HEK293 (cell line): ENCODE results near the gene AHRR.

Experiments used
- CTCF ChIA-PET: fragments of 350-600 bp; formaldehyde crosslinking; extraction: SDS; loops from one replicate; lab custom pipeline; 2021; ENCODE audit warnings: antibody characterized with exemption; lab: Yijun Ruan, JAX
- POLR2A ChIA-PET: fragments of 300-600 bp; formaldehyde crosslinking; extraction: SDS; loops from one replicate; lab custom pipeline; 2020; ENCODE audit warnings: antibody characterized with exemption, inconsistent platforms; lab: Yijun Ruan, JAX
- H3K27ac ChIP-seq: fragments of 200-500 bp; sonication (Bioruptor generic); 2 replicates; pipeline ENCODE4 v1.5.1; 2014; ENCODE audit warnings: low read depth, low read length, control low read depth, inconsistent platforms; ENCODE audit errors: extremely low read depth
- H3K36me3 ChIP-seq, 2 experiments: fragments of 200-500 bp in 1 of 2; sonication (Bioruptor generic) in 1 of 2; 1 replicate in 1 of 2; 2 replicates in 1 of 2; pipeline ENCODE4 v1.5.1; 2014 to 2017; ENCODE audit warnings: inconsistent platforms in 2 of 2, low read length in 2 of 2; ENCODE audit not compliant: control insufficient read depth in 2 of 2, insufficient read depth in 1 of 2
- H3K4me1 ChIP-seq: fragments of 200-500 bp; sonication (Bioruptor generic); 2 replicates; pipeline ENCODE4 v1.5.1; 2014; ENCODE audit warnings: mild to moderate bottlenecking, low read length, inconsistent platforms; ENCODE audit not compliant: control insufficient read depth, insufficient read depth
- H3K4me3 ChIP-seq: 2 replicates; pipeline ENCODE4 v1.5.1; 2011; ENCODE audit warnings: low read depth, mild to moderate bottlenecking, control low read depth, low read length, moderate library complexity
- H3K9me3 ChIP-seq: fragments of 200-500 bp; sonication (Bioruptor generic); 2 replicates; pipeline ENCODE4 v1.5.1; 2014; ENCODE audit warnings: low read depth, low read length, inconsistent platforms; ENCODE audit not compliant: control insufficient read depth, insufficient read depth
- HOXC10 ChIP-seq: sonication (generic); formaldehyde crosslinking; IDR thresholded peaks from 2 replicates; pipeline ENCODE4 v1.8.1; 2023; ENCODE audit warnings: mild to moderate bottlenecking, missing genetic modification reagents
- HOXD13 ChIP-seq: sonication (generic); formaldehyde crosslinking; IDR thresholded peaks from 2 replicates; pipeline ENCODE4 v1.8.0; 2022; ENCODE audit warnings: missing genetic modification reagents, borderline replicate concordance
- WT1 ChIP-seq: fragments of 450-650 bp; formaldehyde crosslinking; IDR thresholded peaks from 2 replicates; pipeline ENCODE4 v1.5.1; 2016; ENCODE audit warnings: missing biosample characterization, missing genetic modification characterization
- YY1 ChIP-seq: fragments of 450-650 bp; formaldehyde crosslinking; IDR thresholded peaks from 2 replicates; pipeline ENCODE4 v1.5.1; 2018; ENCODE audit warnings: missing biosample characterization, missing genetic modification characterization
- ZEB2 ChIP-seq: fragments of 450-650 bp; formaldehyde crosslinking; IDR thresholded peaks from 2 replicates; pipeline ENCODE4 v1.5.1; 2016; ENCODE audit warnings: missing biosample characterization, missing genetic modification characterization
- ZIC2 ChIP-seq: fragments of 450-650 bp; formaldehyde crosslinking; IDR thresholded peaks from 2 replicates; pipeline ENCODE4 v1.5.1; 2016; ENCODE audit warnings: missing biosample characterization, missing genetic modification characterization
- ZNF112 ChIP-seq: fragments of 450-650 bp; formaldehyde crosslinking; IDR thresholded peaks from 2 replicates; pipeline ENCODE4 v1.5.0; 2017; ENCODE audit warnings: missing biosample characterization, missing genetic modification characterization
- ZNF324 ChIP-seq: fragments of 450-650 bp; formaldehyde crosslinking; IDR thresholded peaks from 2 replicates; pipeline ENCODE4 v1.5.1; 2016; ENCODE audit warnings: missing biosample characterization, missing genetic modification characterization
- ZNF341 ChIP-seq: fragments of 450-650 bp; formaldehyde crosslinking; IDR thresholded peaks from 2 replicates; pipeline ENCODE4; 2016; ENCODE audit warnings: low read depth, missing biosample characterization, missing genetic modification characterization
- ZNF350 ChIP-seq: fragments of 450-650 bp; formaldehyde crosslinking; IDR thresholded peaks from 2 replicates; pipeline ENCODE4 v1.5.0; 2017; ENCODE audit warnings: missing biosample characterization, mild to moderate bottlenecking, missing genetic modification characterization
- ZNF394 ChIP-seq: fragments of 450-650 bp; formaldehyde crosslinking; IDR thresholded peaks from 2 replicates; pipeline ENCODE4 v1.5.1; 2016; ENCODE audit warnings: missing biosample characterization, missing genetic modification characterization, mild to moderate bottlenecking, moderate library complexity, borderline replicate concordance
- ZNF423 ChIP-seq: fragments of 450-650 bp; formaldehyde crosslinking; IDR thresholded peaks from 2 replicates; pipeline ENCODE4 v1.5.1; 2016; ENCODE audit warnings: missing biosample characterization, missing genetic modification characterization
- ZNF433 ChIP-seq: fragments of 450-650 bp; formaldehyde crosslinking; IDR thresholded peaks from 2 replicates; pipeline ENCODE4 v1.5.1; 2016; ENCODE audit warnings: missing biosample characterization, missing genetic modification characterization, low read depth
- ZNF548 ChIP-seq: fragments of 450-650 bp; formaldehyde crosslinking; IDR thresholded peaks from 2 replicates; pipeline ENCODE4 v1.5.1; 2016; ENCODE audit warnings: missing biosample characterization, missing genetic modification characterization
- ZNF561 ChIP-seq: fragments of 450-650 bp; IDR thresholded peaks from 2 replicates; pipeline ENCODE4 v1.5.1; 2018; ENCODE audit warnings: missing biosample characterization, missing genetic modification characterization, borderline replicate concordance
- ZNF777 ChIP-seq: fragments of 450-650 bp; formaldehyde crosslinking; IDR thresholded peaks from 2 replicates; pipeline ENCODE4 v1.5.1; 2017; ENCODE audit warnings: missing biosample characterization, missing genetic modification characterization, borderline replicate concordance
- ZSCAN4 ChIP-seq: fragments of 450-650 bp; formaldehyde crosslinking; IDR thresholded peaks from 2 replicates; pipeline ENCODE4 v1.5.1; 2017; ENCODE audit warnings: missing biosample characterization, missing genetic modification characterization
- TF ChIP-seq, protein P1 (sequence below): fragments of 450-650 bp; formaldehyde crosslinking; IDR thresholded peaks from 2 replicates; pipeline ENCODE4 v1.5.1; 2016; ENCODE audit warnings: missing biosample characterization, missing genetic modification characterization
- TF ChIP-seq, protein P2 (sequence below): fragments of 450-650 bp; IDR thresholded peaks from 2 replicates; pipeline ENCODE4 v1.5.1; 2018; ENCODE audit warnings: missing biosample characterization, mild to moderate bottlenecking, missing genetic modification characterization

AHRR gene

GRCh38 chr5:376799-377325 lies 55.3 kb downstream of the AHRR start:
- H3K9me3 ChIP-seq, result no peaks in the 10 kb centered on the region
- ChIA-PET CTCF (interaction anchor here (1.1 kb wide), 1 partner anchor 70 kb away, joined by 4 read pairs; no protein-coding TSS in a partner anchor), POLR2A (no interaction called here)
- H3K4me3 ChIP-seq, result no peak overlapping the region
- TF ChIP-seq YY1 (no peak), HOXD13 (CRISPR knock-in tag) (no peak), HOXC10 (CRISPR knock-in tag) (no peak), ZNF777 (tag by site-specific recombination) (no peak), ZNF341 (tag by site-specific recombination) (no peak), ZNF433 (tag by site-specific recombination) (no peak), ZSCAN4 (tag by site-specific recombination) (no peak), ZNF112 (tag by site-specific recombination) (no peak), ZNF548 (no peak), ZNF350 (tag by site-specific recombination) (no peak), ZNF423 (tag by site-specific recombination) (no peak), ZNF324 (tag by site-specific recombination) (no peak), ZEB2 (tag by site-specific recombination) (no peak), ZNF394 (tag by site-specific recombination) (no peak), ZNF561 (tag by site-specific recombination) (no peak)
- TF ChIP-seq, protein P1, sequence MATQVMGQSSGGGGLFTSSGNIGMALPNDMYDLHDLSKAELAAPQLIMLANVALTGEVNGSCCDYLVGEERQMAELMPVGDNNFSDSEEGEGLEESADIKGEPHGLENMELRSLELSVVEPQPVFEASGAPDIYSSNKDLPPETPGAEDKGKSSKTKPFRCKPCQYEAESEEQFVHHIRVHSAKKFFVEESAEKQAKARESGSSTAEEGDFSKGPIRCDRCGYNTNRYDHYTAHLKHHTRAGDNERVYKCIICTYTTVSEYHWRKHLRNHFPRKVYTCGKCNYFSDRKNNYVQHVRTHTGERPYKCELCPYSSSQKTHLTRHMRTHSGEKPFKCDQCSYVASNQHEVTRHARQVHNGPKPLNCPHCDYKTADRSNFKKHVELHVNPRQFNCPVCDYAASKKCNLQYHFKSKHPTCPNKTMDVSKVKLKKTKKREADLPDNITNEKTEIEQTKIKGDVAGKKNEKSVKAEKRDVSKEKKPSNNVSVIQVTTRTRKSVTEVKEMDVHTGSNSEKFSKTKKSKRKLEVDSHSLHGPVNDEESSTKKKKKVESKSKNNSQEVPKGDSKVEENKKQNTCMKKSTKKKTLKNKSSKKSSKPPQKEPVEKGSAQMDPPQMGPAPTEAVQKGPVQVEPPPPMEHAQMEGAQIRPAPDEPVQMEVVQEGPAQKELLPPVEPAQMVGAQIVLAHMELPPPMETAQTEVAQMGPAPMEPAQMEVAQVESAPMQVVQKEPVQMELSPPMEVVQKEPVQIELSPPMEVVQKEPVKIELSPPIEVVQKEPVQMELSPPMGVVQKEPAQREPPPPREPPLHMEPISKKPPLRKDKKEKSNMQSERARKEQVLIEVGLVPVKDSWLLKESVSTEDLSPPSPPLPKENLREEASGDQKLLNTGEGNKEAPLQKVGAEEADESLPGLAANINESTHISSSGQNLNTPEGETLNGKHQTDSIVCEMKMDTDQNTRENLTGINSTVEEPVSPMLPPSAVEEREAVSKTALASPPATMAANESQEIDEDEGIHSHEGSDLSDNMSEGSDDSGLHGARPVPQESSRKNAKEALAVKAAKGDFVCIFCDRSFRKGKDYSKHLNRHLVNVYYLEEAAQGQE, result no peak
- TF ChIP-seq, protein P2, sequence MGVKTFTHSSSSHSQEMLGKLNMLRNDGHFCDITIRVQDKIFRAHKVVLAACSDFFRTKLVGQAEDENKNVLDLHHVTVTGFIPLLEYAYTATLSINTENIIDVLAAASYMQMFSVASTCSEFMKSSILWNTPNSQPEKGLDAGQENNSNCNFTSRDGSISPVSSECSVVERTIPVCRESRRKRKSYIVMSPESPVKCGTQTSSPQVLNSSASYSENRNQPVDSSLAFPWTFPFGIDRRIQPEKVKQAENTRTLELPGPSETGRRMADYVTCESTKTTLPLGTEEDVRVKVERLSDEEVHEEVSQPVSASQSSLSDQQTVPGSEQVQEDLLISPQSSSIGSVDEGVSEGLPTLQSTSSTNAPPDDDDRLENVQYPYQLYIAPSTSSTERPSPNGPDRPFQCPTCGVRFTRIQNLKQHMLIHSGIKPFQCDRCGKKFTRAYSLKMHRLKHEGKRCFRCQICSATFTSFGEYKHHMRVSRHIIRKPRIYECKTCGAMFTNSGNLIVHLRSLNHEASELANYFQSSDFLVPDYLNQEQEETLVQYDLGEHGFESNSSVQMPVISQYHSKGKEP (tag by site-specific recombination), result no peak
- H3K36me3 ChIP-seq, result no peaks in the 10 kb centered on the region
- H3K4me1 ChIP-seq, result peaks cover 18% of the 10 kb centered on the region
- H3K27ac ChIP-seq, result no peak overlapping the region

DNA sequence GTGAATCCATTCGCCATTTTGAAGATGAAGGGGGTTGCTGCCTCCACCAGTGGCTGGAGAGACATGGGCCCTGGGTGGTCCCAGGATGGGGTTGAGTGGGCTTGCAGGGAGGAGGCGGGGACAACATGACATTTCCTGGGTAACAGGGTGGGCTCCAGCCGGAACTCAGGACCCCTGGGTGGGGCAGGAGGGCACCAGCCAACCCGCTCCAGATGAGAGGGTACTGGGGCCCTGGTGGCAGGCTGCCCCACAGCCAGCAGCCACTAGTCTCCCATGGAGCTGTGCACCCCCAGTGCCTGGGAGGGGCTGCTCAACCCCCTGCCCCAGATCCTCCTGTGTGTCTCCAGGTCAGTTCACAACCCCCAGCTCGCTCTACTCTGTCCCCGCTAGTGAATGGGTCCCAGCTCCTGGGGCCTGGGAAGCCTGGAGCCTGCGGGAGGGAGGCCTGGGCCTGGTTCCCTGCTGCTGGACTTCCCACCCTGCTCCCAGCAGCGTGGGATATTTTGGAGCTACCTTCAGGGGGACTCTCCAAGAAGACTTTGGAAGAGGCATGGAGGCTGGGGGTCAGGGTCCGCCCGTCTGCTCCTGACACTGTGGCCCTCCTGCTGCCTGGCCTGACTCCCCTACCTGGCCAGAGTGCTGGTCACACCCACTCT lies 55.9 kb downstream of the AHRR start:
- TF ChIP-seq ZIC2 (peak; percentile 40; the same call in 1 of the 2 replicates), WT1 (no peak), ZNF561 (tag by site-specific recombination) (no peak)
- TF ChIP-seq, all 188 proteins: peak for 1
- H3K9me3 ChIP-seq, result peaks cover 3% of the 10 kb centered on the region; the same call in 1 of the 2 replicates
- H3K27ac ChIP-seq, result no peak overlapping the region
- no peak overlapping the region for H3K4me3 ChIP-seq
- no peaks in the 10 kb centered on the region for H3K36me3 ChIP-seq
- ChIA-PET CTCF (interaction anchor here (1.1 kb wide), 1 partner anchor 69 kb away, joined by 4 read pairs; no protein-coding TSS in a partner anchor), POLR2A (no interaction called here)
- peaks cover 18% of the 10 kb centered on the region for H3K4me1 ChIP-seq
